Activated CD4-positive, alpha-beta T cell treated with anti-CD3 and anti-CD28 coated beads, Interleukin-2, amount 10 ng/mL, durations not matched to agents 7 days and 5 days (primary cell): ENCODE results near the gene NELFB. TPM values are rescaled to one million over a fixed set of nuclear protein-coding genes. Genes with fewer than 3 reads are reported as not detected.
A peak's percentile ranks its signal among the peaks of the same experiment; 100 is the strongest.
"Not testable (repeated sequence)": the region's sequence is repeated elsewhere in the genome, so short reads cannot be mapped to it uniquely, and the experiment has no call there.

Experiments
- CTCF ChIA-PET: fragments of 350-600 bp; sonication (Branson Sonifier 250); formaldehyde crosslinking; loops from one replicate; lab custom pipeline; 2021; ENCODE audit warnings: antibody characterized with exemption; lab: Charles Lee
- POLR2A ChIA-PET: fragments of 350-600 bp; sonication (Branson Sonifier 250); formaldehyde crosslinking; loops from one replicate; lab custom pipeline; 2021; ENCODE audit warnings: antibody characterized with exemption; lab: Charles Lee
- DNase-seq: peaks from one replicate; pipeline ENCODE4 v3.0.0-alpha.2; 2020
- H3K27ac Mint-ChIP-seq: one replicate; pipeline ENCODE4 v1.8.0; 2021; ENCODE audit warnings: mild to moderate bottlenecking, moderate library complexity, mixed read lengths
- H3K27me3 Mint-ChIP-seq: one replicate; pipeline ENCODE4 v1.8.0; 2021; ENCODE audit warnings: mixed read lengths
- H3K36me3 Mint-ChIP-seq: one replicate; pipeline ENCODE4 v1.8.0; 2021; ENCODE audit warnings: low read depth, mixed read lengths
- H3K4me1 Mint-ChIP-seq: one replicate; pipeline ENCODE4 v1.8.0; 2021; ENCODE audit warnings: mixed read lengths
- H3K4me3 Mint-ChIP-seq: one replicate; pipeline ENCODE4 v1.8.0; 2021; ENCODE audit warnings: mild to moderate bottlenecking, moderate library complexity, mixed read lengths
- H3K9me3 Mint-ChIP-seq: one replicate; pipeline ENCODE4 v1.8.0; 2021; ENCODE audit warnings: mixed read lengths
- total RNA-seq, 2 experiments: library from RNA; stranded (reverse); gene quantifications; one replicate each; pipeline ENCODE4 v1.2.3, GENCODE V29; 2021

The NELFB gene
- total RNA-seq, 2 experiments from 2014 or later: 54.1 to 66.6 TPM

- Mint-ChIP-seq H3K4me1 (peaks cover 2% of the 10 kb centered on the region), H3K4me3 (no peak overlapping the region), H3K27ac (no peak overlapping the region), H3K36me3 (no peaks in the 10 kb centered on the region), H3K27me3 (no peaks in the 10 kb centered on the region), H3K9me3 (no peaks in the 10 kb centered on the region)
- CTCF ChIA-PET: no interaction called here
- POLR2A ChIA-PET: no interaction called here
- DNase-seq: no peak
Measured at GRCh38 chr9:137233143-137233980, 21.8 kb upstream of the NELFB start.

- CTCF ChIA-PET: no interaction called here
- peaks cover 9% of the 10 kb centered on the region for H3K4me1 Mint-ChIP-seq
- H3K36me3 Mint-ChIP-seq: no peaks in the 10 kb centered on the region
- H3K4me3 Mint-ChIP-seq: no peak overlapping the region
- POLR2A ChIA-PET: no interaction called here
- DNase-seq: no peak
- no peaks in the 10 kb centered on the region for H3K27me3 Mint-ChIP-seq
- no peak overlapping the region for H3K27ac Mint-ChIP-seq
- no peaks in the 10 kb centered on the region for H3K9me3 Mint-ChIP-seq
Measured at GRCh38 chr9:137234055-137234697, 21.0 kb upstream of the NELFB start.

GRCh38 chr9:137234758-137235423, 20.2 kb upstream of the NELFB start:
- ChIA-PET CTCF (interaction anchor here (6.5 kb wide), 1 partner anchor 10 kb away, joined by 65 read pairs; the partner anchor contains the start of genes CYSRT1, RNF208 and RNF224), POLR2A (no interaction called here)
- Mint-ChIP-seq H3K4me3 (no peak overlapping the region), H3K9me3 (no peaks in the 10 kb centered on the region), H3K4me1 (peaks cover 13% of the 10 kb centered on the region), H3K27ac (no peak overlapping the region), H3K36me3 (no peaks in the 10 kb centered on the region), H3K27me3 (no peaks in the 10 kb centered on the region)
- DNase-seq: no peak

GRCh38 chr9:137235424-137236237, 19.5 kb upstream of the NELFB start:
- H3K4me1 Mint-ChIP-seq: peaks cover 14% of the 10 kb centered on the region
- CTCF ChIA-PET: interaction anchor here (0.6 to 6.5 kb wide), 17 partner anchors 10 to 449 kb away, joined by 3 to 65 read pairs (median 4); partner anchors contain the start of genes CYSRT1, NELFB, NPDC1 and RNF208
- no peaks in the 10 kb centered on the region for H3K36me3 Mint-ChIP-seq
- DNase-seq: no peak
- POLR2A ChIA-PET: interaction anchor here (0.5 kb wide), 1 partner anchor 114 kb away, joined by 3 read pairs; no protein-coding TSS in a partner anchor
- no peak overlapping the region for H3K27ac Mint-ChIP-seq
- no peaks in the 10 kb centered on the region for H3K9me3 Mint-ChIP-seq
- no peak overlapping the region for H3K4me3 Mint-ChIP-seq
- H3K27me3 Mint-ChIP-seq: no peaks in the 10 kb centered on the region

- Mint-ChIP-seq H3K36me3 (peaks cover 3% of the 10 kb centered on the region), H3K9me3 (no peaks in the 10 kb centered on the region), H3K4me3 (no peak overlapping the region), H3K27me3 (no peaks in the 10 kb centered on the region), H3K27ac (no peak overlapping the region), H3K4me1 (peaks cover 14% of the 10 kb centered on the region)
- DNase-seq: peak; percentile 91
- CTCF ChIA-PET: interaction anchor here (0.6 to 6.5 kb wide), 42 partner anchors 9 to 449 kb away, joined by 3 to 65 read pairs (median 4); partner anchors contain the start of genes CYSRT1, FUT7, LRRC26 and MAN1B1
- POLR2A ChIA-PET: interaction anchor here (0.5 kb wide), 1 partner anchor 115 kb away, joined by 3 read pairs; no protein-coding TSS in a partner anchor
Measured at GRCh38 chr9:137236238-137236935, 18.7 kb upstream of the NELFB start.

- ChIA-PET CTCF (interaction anchor here (0.6 to 6.5 kb wide), 41 partner anchors 8 to 450 kb away, joined by 3 to 65 read pairs (median 4); partner anchors contain the start of genes CYSRT1, FUT7, LRRC26 and MAN1B1), POLR2A (no interaction called here)
- Mint-ChIP-seq H3K27ac (no peak overlapping the region), H3K27me3 (no peaks in the 10 kb centered on the region), H3K4me1 (peaks cover 14% of the 10 kb centered on the region), H3K4me3 (no peak overlapping the region), H3K9me3 (no peaks in the 10 kb centered on the region), H3K36me3 (peaks cover 6% of the 10 kb centered on the region)
- no peak for DNase-seq
Measured at GRCh38 chr9:137236936-137237421, 18.1 kb upstream of the NELFB start.

GRCh38 chr9:137237759-137238726, 17.1 kb upstream of the NELFB start:
- no peak for DNase-seq
- no peak overlapping the region for H3K4me3 Mint-ChIP-seq
- H3K27ac Mint-ChIP-seq: no peak overlapping the region
- H3K9me3 Mint-ChIP-seq: no peaks in the 10 kb centered on the region
- H3K36me3 Mint-ChIP-seq: peaks cover 16% of the 10 kb centered on the region
- ChIA-PET CTCF (interaction anchor here (1.1 to 6.5 kb wide), 10 partner anchors 9 to 209 kb away, joined by 3 to 65 read pairs (median 8); partner anchors contain the start of genes CYSRT1, NELFB, NPDC1 and RNF208), POLR2A (interaction anchor here (0.6 kb wide), 1 partner anchor 151 kb away, joined by 6 read pairs; the partner anchor contains the start of gene MAN1B1)
- H3K4me1 Mint-ChIP-seq: peaks cover 24% of the 10 kb centered on the region
- H3K27me3 Mint-ChIP-seq: no peaks in the 10 kb centered on the region

- H3K9me3 Mint-ChIP-seq, DNase-seq, POLR2A ChIA-PET, H3K27me3 Mint-ChIP-seq: not testable (repeated sequence)
- CTCF ChIA-PET: interaction anchor here (0.7 to 6.5 kb wide), 7 partner anchors 15 to 144 kb away, joined by 3 to 65 read pairs (median 3); partner anchors contain the start of genes CYSRT1, NELFB, RNF208 and RNF224
- Mint-ChIP-seq H3K4me3 (peak overlapping the region; percentile 74), H3K36me3 (peaks cover 24% of the 10 kb centered on the region), H3K4me1 (peaks cover 33% of the 10 kb centered on the region), H3K27ac (peak overlapping the region; percentile 85)
Measured at GRCh38 chr9:137239541-137240200, 15.5 kb upstream of the NELFB start.

- peak overlapping the region; percentile 74 for H3K4me3 Mint-ChIP-seq
- POLR2A ChIA-PET: interaction anchor here (0.6 to 1.4 kb wide), 12 partner anchors 13 to 349 kb away, joined by 3 to 11 read pairs (median 4); partner anchors contain the start of genes EXD3, MAN1B1, NELFB and NOXA1
- H3K27ac Mint-ChIP-seq: peak overlapping the region; percentile 85
- no peaks in the 10 kb centered on the region for H3K9me3 Mint-ChIP-seq
- DNase-seq: peak; percentile 75
- no peaks in the 10 kb centered on the region for H3K27me3 Mint-ChIP-seq
- peaks cover 24% of the 10 kb centered on the region for H3K36me3 Mint-ChIP-seq
- CTCF ChIA-PET: interaction anchor here (0.6 to 6.5 kb wide), 10 partner anchors 14 to 205 kb away, joined by 3 to 65 read pairs (median 3); partner anchors contain the start of genes CYSRT1, MAN1B1, NELFB and RNF208
- peaks cover 33% of the 10 kb centered on the region for H3K4me1 Mint-ChIP-seq
Measured at GRCh38 chr9:137240318-137240840, 14.7 kb upstream of the NELFB start.
